Keratinocyte (primary cell): ENCODE data around the gene TNIK. TPM values are rescaled to one million over a fixed set of nuclear protein-coding genes. Genes with fewer than 3 reads are reported as not detected.

Experiments used
- DNase-seq: peaks from one replicate; pipeline ENCODE4 v3.0.0-alpha.2; 2011; ENCODE audit warnings: low read depth, missing footprints, low spot score
- FAIRE-seq: peaks from 2 replicates; lab custom pipeline; 2011; peaks lifted over from hg19 to GRCh38; lab: Jason Lieb, UNC
- H2AFZ ChIP-seq: 2 replicates; pipeline ENCODE4 v1.6.0; 2012; ENCODE audit warnings: low read length, control low read depth, inconsistent platforms; ENCODE audit not compliant: control insufficient read depth
- H3K27ac ChIP-seq: 2 replicates; pipeline ENCODE4 v1.5.1; 2011; ENCODE audit warnings: low read length; ENCODE audit not compliant: control insufficient read depth, insufficient read depth
- H3K27me3 ChIP-seq: 3 replicates; pipeline ENCODE4 v1.6.0; 2011; ENCODE audit warnings: low read length; ENCODE audit not compliant: control insufficient read depth, insufficient read depth; ENCODE audit errors: extremely low read depth
- H3K36me3 ChIP-seq, 2 experiments: 2 replicates in 1 of 2; 3 replicates in 1 of 2; pipeline ENCODE4 v1.5.1; 2011; ENCODE audit warnings: low read length in 2 of 2, mild to moderate bottlenecking in 1 of 2; ENCODE audit not compliant: control insufficient read depth in 2 of 2, insufficient read depth in 2 of 2; ENCODE audit errors: extremely low read depth in 1 of 2
- H3K4me1 ChIP-seq: 3 replicates; pipeline ENCODE4 v1.5.1; 2011; ENCODE audit warnings: low read length; ENCODE audit not compliant: control insufficient read depth, insufficient read depth; ENCODE audit errors: extremely low read depth
- H3K4me2 ChIP-seq: 3 replicates; pipeline ENCODE4 v1.6.0; 2011; ENCODE audit warnings: low read depth, low read length; ENCODE audit not compliant: control insufficient read depth, insufficient read depth; ENCODE audit errors: extremely low read depth
- H3K4me3 ChIP-seq, 3 experiments: fragments of 200-600 bp in 1 of 3; sonication (generic) in 1 of 3; 2 replicates in 2 of 3; 3 replicates in 1 of 3; pipeline ENCODE4 v1.5.1; 2011 to 2016; ENCODE audit warnings: low read length in 3 of 3, mild to moderate bottlenecking in 3 of 3, control low read depth in 2 of 3, inconsistent platforms in 1 of 3, low read depth in 1 of 3, mixed read lengths in 1 of 3, mixed run types in 1 of 3, moderate library complexity in 1 of 3; ENCODE audit not compliant: control insufficient read depth in 2 of 3, insufficient read depth in 2 of 3; ENCODE audit errors: extremely low read depth in 1 of 3
- H3K79me2 ChIP-seq: 2 replicates; pipeline ENCODE4 v1.6.0; 2012; ENCODE audit warnings: low read length; ENCODE audit not compliant: control insufficient read depth, insufficient read depth
- H3K9ac ChIP-seq: 3 replicates; pipeline ENCODE4 v1.6.0; 2011; ENCODE audit warnings: low read length; ENCODE audit not compliant: control insufficient read depth, insufficient read depth; ENCODE audit errors: extremely low read depth
- H3K9me1 ChIP-seq: 3 replicates; pipeline ENCODE4 v1.6.0; 2011; ENCODE audit warnings: low read length; ENCODE audit not compliant: control insufficient read depth, insufficient read depth; ENCODE audit errors: extremely low read depth
- H3K9me3 ChIP-seq: 2 replicates; pipeline ENCODE4 v1.5.1; 2012; ENCODE audit warnings: low read depth, low read length; ENCODE audit not compliant: control insufficient read depth
- H4K20me1 ChIP-seq: 3 replicates; pipeline ENCODE4 v1.6.0; 2011; ENCODE audit warnings: low read length; ENCODE audit not compliant: control insufficient read depth, insufficient read depth; ENCODE audit errors: extremely low read depth
- CTCF ChIP-seq, 3 experiments: IDR thresholded peaks in 1 of 3; conservative IDR thresholded peaks in 1 of 3; optimal IDR thresholded peaks in 1 of 3; 2 replicates in 2 of 3; 3 replicates in 1 of 3; pipeline versions ENCODE3 to v1.5.1; 2011; ENCODE audit warnings: low read length in 3 of 3, mild to moderate bottlenecking in 3 of 3, moderate library complexity in 2 of 3, control low read depth in 1 of 3, inconsistent platforms in 1 of 3; ENCODE audit not compliant: insufficient read depth in 2 of 3; ENCODE audit errors: extremely low read depth in 1 of 3
- EZH2 ChIP-seq: IDR thresholded peaks from one replicate; pipeline ENCODE4 v1.6.1; 2012; ENCODE audit warnings: inconsistent platforms, mild to moderate bottlenecking, low read length, moderate library complexity
- dilution Hi-C: fragments of 300-500 bp; cut with MboI; formaldehyde crosslinking; loops from one replicate; pipeline ENCODE4 v1.7.0; 2020; ENCODE audit warnings: low sequenced_read_pairs; ENCODE audit not compliant: extremely low pct_ligation_motif_present
- polyA plus RNA-seq, 5 experiments: library from polyadenylated mRNA; depleted of rRNA in 3 of 5; stranded (reverse) in 3 of 5; stranded (forward) in 1 of 5; unstranded in 1 of 5; fragments of >200 nt; gene quantifications; 1 replicate in 1 of 5; 2 replicates in 3 of 5; 3 replicates in 1 of 5; pipeline versions ENCODE4 v1.2.1 to v1.2.3, GENCODE V29; 2011 to 2012; ENCODE audit warnings: missing spikeins in 2 of 5, low read depth in 1 of 5, low replicate concordance in 1 of 5

The TNIK gene
- polyA plus RNA-seq, 1 donor (not counting 4 experiments of a cell fraction or from before 2014, with no cell fraction given): 4.4 TPM

DNA sequence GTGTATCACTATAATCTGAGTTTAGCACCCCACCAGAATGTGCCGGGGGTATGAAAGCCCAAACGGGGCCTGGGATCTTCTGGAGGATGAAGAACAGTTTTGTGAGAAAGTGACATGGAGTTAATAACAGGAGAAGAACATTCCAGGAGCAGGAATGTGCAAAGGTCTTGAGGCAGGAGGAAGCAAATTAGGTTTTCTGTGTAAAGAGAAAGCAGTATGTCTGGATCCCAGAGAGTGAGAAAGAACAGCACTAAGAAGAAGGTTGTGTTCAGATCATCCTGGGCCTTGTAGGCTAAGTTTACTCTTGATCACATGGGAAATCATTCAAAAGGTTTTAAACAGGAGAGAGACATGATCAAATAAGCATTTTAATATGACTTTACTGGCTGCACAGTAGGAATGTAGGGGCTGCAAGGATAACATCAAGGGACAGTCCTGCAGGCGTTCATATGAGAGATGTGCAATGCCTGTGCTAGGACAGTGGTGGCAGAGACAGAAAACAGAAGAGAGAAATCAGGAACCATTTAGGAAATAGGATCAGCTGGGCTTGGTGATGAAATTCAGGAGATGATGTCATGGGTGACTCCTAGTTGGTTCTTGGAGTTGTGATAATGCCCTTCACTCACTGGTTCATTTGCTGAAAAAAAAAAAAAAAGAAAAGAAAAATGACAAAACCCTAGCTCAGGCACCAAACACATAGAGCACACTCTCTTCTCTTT lies 113.5 kb downstream of the TNIK start:
- Histone ChIP-seq H3K9me3 (no peaks in the 10 kb centered on the region), H3K4me1 (peaks cover 33% of the 10 kb centered on the region), H3K27ac (peak overlapping the region; percentile 29), H3K9ac (no peak overlapping the region), H4K20me1 (no peaks in the 10 kb centered on the region), H3K36me3 (no peaks in the 10 kb centered on the region), H3K9me1 (no peaks in the 10 kb centered on the region), H3K4me3 (no peak overlapping the region), H3K79me2 (no peaks in the 10 kb centered on the region), H3K27me3 (no peaks in the 10 kb centered on the region), H3K4me2 (peak overlapping the region; percentile 56), H2AFZ (no peak overlapping the region)
- peak; percentile 20 for FAIRE-seq
- dilution Hi-C loops: no loop called here
- DNase-seq: no peak
- TF ChIP-seq CTCF (optimal IDR thresholded peaks at IDR 0.05 in 1 of 3, IDR thresholded peaks at IDR 0.05 in 1 of 3, conservative IDR thresholded peaks at IDR 0.05 in 1 of 3; ENCODE audit: extremely low read depth in 1 of 3, insufficient read depth in 2 of 3, low read length in 3 of 3) (no peak), EZH2 (no peak)

GRCh38 chr3:171346019-171346418 lies 114.2 kb downstream of the TNIK start:
- Histone ChIP-seq H2AFZ (no peak overlapping the region), H3K27ac (no peak overlapping the region), H3K79me2 (no peaks in the 10 kb centered on the region), H3K9me3 (no peaks in the 10 kb centered on the region), H4K20me1 (no peaks in the 10 kb centered on the region), H3K27me3 (no peaks in the 10 kb centered on the region), H3K36me3 (no peaks in the 10 kb centered on the region), H3K4me1 (peaks cover 28% of the 10 kb centered on the region), H3K9ac (no peak overlapping the region), H3K4me3 (no peak overlapping the region), H3K4me2 (no peak overlapping the region), H3K9me1 (no peaks in the 10 kb centered on the region)
- TF ChIP-seq CTCF (optimal IDR thresholded peaks at IDR 0.05 in 1 of 3, IDR thresholded peaks at IDR 0.05 in 1 of 3, conservative IDR thresholded peaks at IDR 0.05 in 1 of 3; ENCODE audit: extremely low read depth in 1 of 3, insufficient read depth in 2 of 3, low read length in 3 of 3) (no peak), EZH2 (no peak)
- dilution Hi-C loops: no loop called here
- no peak for DNase-seq
- no peak for FAIRE-seq
